Measurements from ENCODE around the gene ARHGEF1. TPM values are rescaled to one million over a fixed set of nuclear protein-coding genes. Genes with fewer than 3 reads are reported as not detected.

The ARHGEF1 gene
- total RNA-seq, 1 donor from 2014 or later: 69.9 TPM

DNA sequence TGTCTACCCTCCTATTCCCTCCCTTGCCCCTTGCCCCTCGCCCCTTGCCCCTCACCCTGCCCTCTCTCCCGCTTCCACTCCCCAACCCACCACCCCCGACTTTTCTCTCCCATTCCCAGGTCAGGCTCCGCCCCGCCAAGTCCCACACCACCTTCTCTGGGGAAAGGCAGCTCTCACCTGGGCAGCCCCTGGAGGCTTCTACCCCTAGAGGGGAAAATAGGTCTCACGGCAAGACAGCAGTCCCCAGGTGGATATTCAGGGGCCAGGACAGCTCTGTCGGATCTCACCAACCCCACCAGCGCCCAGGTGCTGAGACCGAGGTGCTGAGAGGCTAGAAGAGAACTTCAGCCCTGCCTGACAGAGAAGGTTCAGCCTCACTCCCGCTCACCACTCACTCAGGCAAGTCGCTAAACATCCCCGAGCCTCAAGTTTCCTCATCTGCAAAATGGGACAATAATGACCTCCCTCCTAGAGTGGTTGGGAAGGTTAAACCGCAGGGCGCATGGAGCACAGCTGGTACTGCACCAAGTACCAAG, 46.6 kb downstream of the ARHGEF1 start:
- Mint-ChIP-seq H3K4me1 (peaks cover 8% of the 10 kb centered on the region), H3K27me3 (ENCODE audit: low read depth) (peaks cover 62% of the 10 kb centered on the region), H3K4me3 (peak overlapping the region; percentile 32), H3K27ac (ENCODE audit: unreplicated experiment) (no peak overlapping the region), H3K9me3 (no peaks in the 10 kb centered on the region), H3K36me3 (ENCODE audit: low read depth) (no peaks in the 10 kb centered on the region)
- DNase-seq (ENCODE audit: low read depth, low spot score): no peak
- TF ChIP-seq, protein P1, sequence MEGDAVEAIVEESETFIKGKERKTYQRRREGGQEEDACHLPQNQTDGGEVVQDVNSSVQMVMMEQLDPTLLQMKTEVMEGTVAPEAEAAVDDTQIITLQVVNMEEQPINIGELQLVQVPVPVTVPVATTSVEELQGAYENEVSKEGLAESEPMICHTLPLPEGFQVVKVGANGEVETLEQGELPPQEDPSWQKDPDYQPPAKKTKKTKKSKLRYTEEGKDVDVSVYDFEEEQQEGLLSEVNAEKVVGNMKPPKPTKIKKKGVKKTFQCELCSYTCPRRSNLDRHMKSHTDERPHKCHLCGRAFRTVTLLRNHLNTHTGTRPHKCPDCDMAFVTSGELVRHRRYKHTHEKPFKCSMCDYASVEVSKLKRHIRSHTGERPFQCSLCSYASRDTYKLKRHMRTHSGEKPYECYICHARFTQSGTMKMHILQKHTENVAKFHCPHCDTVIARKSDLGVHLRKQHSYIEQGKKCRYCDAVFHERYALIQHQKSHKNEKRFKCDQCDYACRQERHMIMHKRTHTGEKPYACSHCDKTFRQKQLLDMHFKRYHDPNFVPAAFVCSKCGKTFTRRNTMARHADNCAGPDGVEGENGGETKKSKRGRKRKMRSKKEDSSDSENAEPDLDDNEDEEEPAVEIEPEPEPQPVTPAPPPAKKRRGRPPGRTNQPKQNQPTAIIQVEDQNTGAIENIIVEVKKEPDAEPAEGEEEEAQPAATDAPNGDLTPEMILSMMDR (conservative IDR thresholded peaks at IDR 0.05): no peak

DNA sequence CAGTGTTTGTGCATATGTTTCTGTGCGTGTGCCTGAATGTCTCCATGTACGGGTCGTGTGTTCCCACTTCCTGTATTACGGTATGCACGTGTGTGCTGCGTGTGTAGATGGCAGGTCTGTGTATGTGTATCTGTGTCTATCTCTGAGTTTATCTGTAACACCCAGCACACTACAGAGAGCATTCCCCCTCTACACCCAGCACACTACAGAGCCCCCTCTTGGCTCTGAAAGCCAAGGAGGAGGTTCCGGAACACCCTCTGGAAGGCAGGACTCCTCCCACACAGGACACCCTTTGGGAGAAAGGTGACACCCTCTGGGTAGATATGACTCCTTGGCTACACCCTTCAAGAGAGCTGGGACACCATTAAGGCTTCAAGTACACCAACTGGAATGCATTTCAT, 47.3 kb downstream of the ARHGEF1 start:
- Mint-ChIP-seq H3K36me3 (ENCODE audit: low read depth) (no peaks in the 10 kb centered on the region), H3K4me3 (peak overlapping the region; percentile 32), H3K27me3 (ENCODE audit: low read depth) (peaks cover 69% of the 10 kb centered on the region), H3K27ac (ENCODE audit: unreplicated experiment) (no peak overlapping the region), H3K9me3 (no peaks in the 10 kb centered on the region), H3K4me1 (peaks cover 14% of the 10 kb centered on the region)
- TF ChIP-seq, protein P1 (conservative IDR thresholded peaks at IDR 0.05): no peak
- no peak for DNase-seq (ENCODE audit: low read depth, low spot score)

DNA sequence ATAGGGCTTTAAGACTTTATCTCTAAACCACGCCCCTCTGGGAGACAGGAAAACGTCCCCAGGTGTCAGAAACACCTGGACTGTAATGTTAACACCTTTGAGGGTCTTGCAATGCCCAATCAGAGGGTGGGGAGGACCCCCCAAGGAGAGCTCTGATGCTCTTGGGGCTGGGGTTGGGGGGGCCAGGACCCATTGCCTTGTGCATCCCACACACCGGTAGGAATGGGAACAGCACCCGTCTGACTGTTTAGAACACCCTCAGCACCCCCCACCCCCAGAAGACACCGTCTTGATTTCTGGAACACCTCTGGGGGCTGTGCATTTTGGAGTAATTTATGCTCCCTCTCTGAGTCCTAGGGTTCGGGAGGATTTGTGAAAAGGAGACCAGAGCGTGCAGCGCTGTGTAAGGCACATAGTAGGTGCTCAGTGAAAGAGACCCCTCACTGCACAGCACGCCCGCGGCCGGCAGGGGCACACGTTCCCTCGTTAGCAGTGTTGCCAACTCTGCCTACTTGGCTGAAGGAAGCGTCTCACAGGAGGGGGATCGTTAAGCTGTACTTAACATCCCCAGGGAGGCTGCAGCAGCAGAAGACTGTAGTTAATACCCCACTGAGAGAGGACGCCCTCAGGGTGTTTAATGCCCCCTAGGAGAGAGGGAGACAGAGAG, 48.1 kb downstream of the ARHGEF1 start:
- Mint-ChIP-seq H3K4me1 (peaks cover 16% of the 10 kb centered on the region), H3K27ac (ENCODE audit: unreplicated experiment) (no peak overlapping the region), H3K27me3 (ENCODE audit: low read depth) (peaks cover 73% of the 10 kb centered on the region), H3K4me3 (no peak overlapping the region), H3K36me3 (ENCODE audit: low read depth) (no peaks in the 10 kb centered on the region), H3K9me3 (no peaks in the 10 kb centered on the region)
- TF ChIP-seq, protein P1 (conservative IDR thresholded peaks at IDR 0.05): peak; percentile 50
- no peak for DNase-seq (ENCODE audit: low read depth, low spot score)

DNA sequence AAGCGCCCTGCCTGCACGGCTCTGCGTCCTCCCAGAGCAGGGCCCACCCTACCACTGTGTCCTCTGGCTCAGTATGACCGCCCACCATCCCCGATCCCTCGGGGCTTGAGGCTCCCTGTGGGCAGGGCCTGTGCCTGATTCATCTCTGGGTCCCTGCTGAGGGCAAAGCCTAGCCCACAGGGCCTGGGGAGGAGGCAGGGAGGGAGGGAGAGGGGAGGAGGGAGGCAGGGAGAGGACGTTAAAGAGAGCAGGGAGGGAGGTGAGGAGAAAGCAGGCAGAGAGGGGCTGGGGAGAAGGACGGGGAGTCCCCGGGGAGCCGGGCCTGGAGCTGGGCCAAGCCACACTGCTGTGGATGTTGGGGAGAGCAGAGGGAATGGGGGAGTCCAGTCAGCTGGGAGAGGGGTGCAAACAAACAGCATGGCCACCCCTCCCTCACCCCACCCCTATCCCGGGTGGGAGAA, 49.3 kb downstream of the ARHGEF1 start:
- TF ChIP-seq, protein P1 (conservative IDR thresholded peaks at IDR 0.05): no peak
- no peak for DNase-seq (ENCODE audit: low read depth, low spot score)
- H3K9me3 Mint-ChIP-seq: no peaks in the 10 kb centered on the region
- H3K27me3 Mint-ChIP-seq (ENCODE audit: low read depth): peaks cover 83% of the 10 kb centered on the region
- H3K27ac Mint-ChIP-seq (ENCODE audit: unreplicated experiment): no peak overlapping the region
- H3K4me1 Mint-ChIP-seq: peaks cover 16% of the 10 kb centered on the region
- no peaks in the 10 kb centered on the region for H3K36me3 Mint-ChIP-seq (ENCODE audit: low read depth)
- no peak overlapping the region for H3K4me3 Mint-ChIP-seq

DNA sequence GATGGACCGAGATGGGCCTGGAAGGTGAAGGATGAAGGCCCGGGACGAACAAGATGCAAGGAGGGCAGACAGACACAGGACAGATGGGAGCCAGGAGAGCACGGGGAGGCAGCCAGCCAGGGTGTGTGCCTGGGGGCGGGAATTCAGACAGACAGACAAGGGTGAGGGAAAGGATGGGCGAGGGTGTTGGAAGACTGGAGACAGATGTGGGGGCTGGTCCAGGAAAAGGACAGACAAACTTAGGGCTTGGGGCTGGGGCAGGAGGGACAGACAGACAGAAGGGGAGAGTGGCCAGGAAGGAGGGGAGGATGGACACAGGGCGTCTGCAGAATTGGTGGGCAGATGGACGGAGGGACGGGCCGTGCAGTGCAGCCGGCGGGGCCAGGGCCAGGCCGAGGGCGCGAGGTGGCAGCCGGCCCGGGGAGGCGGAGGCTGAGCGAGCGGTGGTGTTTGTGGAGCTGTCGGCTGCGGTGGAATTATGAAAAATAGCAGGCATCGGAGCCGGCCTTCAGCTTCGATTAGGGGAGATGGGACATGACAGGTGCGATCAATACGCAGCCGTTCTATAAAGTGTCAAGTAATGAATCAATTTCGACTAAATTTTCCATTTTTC, 49.8 kb downstream of the ARHGEF1 start:
- no peaks in the 10 kb centered on the region for H3K36me3 Mint-ChIP-seq (ENCODE audit: low read depth)
- H3K4me3 Mint-ChIP-seq: no peak overlapping the region
- DNase-seq (ENCODE audit: low read depth, low spot score): no peak
- TF ChIP-seq, protein P1 (conservative IDR thresholded peaks at IDR 0.05): no peak
- H3K27me3 Mint-ChIP-seq (ENCODE audit: low read depth): peaks cover 87% of the 10 kb centered on the region
- no peaks in the 10 kb centered on the region for H3K9me3 Mint-ChIP-seq
- H3K4me1 Mint-ChIP-seq: peaks cover 20% of the 10 kb centered on the region
- H3K27ac Mint-ChIP-seq (ENCODE audit: unreplicated experiment): no peak overlapping the region
